K562 (cell line): ENCODE results near the gene PHKA1. TPM values are rescaled to one million over a fixed set of nuclear protein-coding genes. Genes with fewer than 3 reads are reported as not detected.

Source experiments
- CBFA2T2 ChIP-seq: fragments of 450-650 bp; conservative IDR thresholded peaks from 2 replicates; pipeline ENCODE4 v1.6.1; 2017; ENCODE audit warnings: mild to moderate bottlenecking
- CBFB ChIP-seq: sonication (generic); formaldehyde crosslinking; IDR thresholded peaks from 2 replicates; pipeline ENCODE4 v1.4.0; 2020; ENCODE audit warnings: mild to moderate bottlenecking, missing genetic modification reagents
- CBX2 ChIP-seq: fragments of 200-600 bp; sonication (generic); IDR thresholded peaks from one replicate; pipeline ENCODE4 v1.6.1; 2012; ENCODE audit warnings: mild to moderate bottlenecking, low read length, inconsistent platforms; ENCODE audit not compliant: insufficient read depth, poor library complexity, severe bottlenecking
- CREBBP ChIP-seq: IDR thresholded peaks from one replicate; pipeline ENCODE4 v1.6.1; 2012; ENCODE audit warnings: low read depth, mild to moderate bottlenecking, control low read depth, inconsistent platforms, low read length
- FOXJ3 ChIP-seq: sonication (generic); formaldehyde crosslinking; IDR thresholded peaks from 2 replicates; pipeline ENCODE4 v1.4.0; 2020; ENCODE audit warnings: mild to moderate bottlenecking, missing genetic modification reagents
- HEY1 ChIP-seq: fragments of 250-450 bp; sonication (Bioruptor Pico); IDR thresholded peaks from 2 replicates; pipeline ENCODE4 v1.5.0; 2020; ENCODE audit warnings: mild to moderate bottlenecking, moderate library complexity, borderline replicate concordance
- NCOA1 ChIP-seq: fragments of 450-650 bp; IDR thresholded peaks from 2 replicates; pipeline ENCODE4 v1.6.1; 2016; ENCODE audit warnings: low read depth
- RBM15 ChIP-seq: fragments of 200-400 bp; formaldehyde crosslinking; IDR thresholded peaks from 2 replicates; pipeline ENCODE4 v1.6.1; 2018; ENCODE audit warnings: mild to moderate bottlenecking, low read length, moderate library complexity; ENCODE audit not compliant: insufficient read depth
- RBM17 ChIP-seq: fragments of 200-400 bp; formaldehyde crosslinking; IDR thresholded peaks from 2 replicates; pipeline ENCODE4 v1.6.1; 2017; ENCODE audit warnings: low read depth, mild to moderate bottlenecking, low read length, borderline replicate concordance
- STAT5A ChIP-seq: IDR thresholded peaks from 2 replicates; pipeline ENCODE4 v1.6.1; 2012; ENCODE audit warnings: low read length, inconsistent platforms, borderline replicate concordance
- ZNF165 ChIP-seq: fragments of 250-450 bp; sonication (Bioruptor Pico); IDR thresholded peaks from 2 replicates; pipeline ENCODE4 v1.4.0; 2020; ENCODE audit warnings: borderline replicate concordance
- ZNF174 ChIP-seq: fragments of 250-450 bp; sonication (Bioruptor Pico); IDR thresholded peaks from 2 replicates; pipeline ENCODE4 v1.4.0; 2020; ENCODE audit warnings: mild to moderate bottlenecking
- ZNF282 ChIP-seq: sonication (generic); formaldehyde crosslinking; IDR thresholded peaks from 2 replicates; pipeline ENCODE4 v1.8.1; 2023; ENCODE audit warnings: missing genetic modification reagents
- polyA plus RNA-seq, 8 experiments: library from polyadenylated mRNA; depleted of rRNA in 4 of 8; stranded (reverse) in 5 of 8; unstranded in 3 of 8; fragments of >200 nt; fragmentation: Nextera tagmentation in 2 of 8; fragmentation: Illumina TruSeq in 1 of 8; extraction: Ambion mirVana in 2 of 8; extraction: Trizol in 1 of 8; gene quantifications; 2 replicates each; pipeline versions ENCODE4 v1.2.1 to v1.2.3, GENCODE V29; 2011 to 2014; ENCODE audit warnings: inconsistent platforms in 1 of 8, missing spikeins in 1 of 8
- total RNA-seq, 7 experiments: library from RNA; depleted of rRNA in 6 of 7; stranded (reverse); fragments of >200 nt in 6 of 7; fragmentation: Illumina TruSeq in 2 of 7; extraction: Trizol in 2 of 7; gene quantifications; 2 replicates each; pipeline versions ENCODE4 v1.2.1 to v1.2.3, GENCODE V29; 2011 to 2021; ENCODE audit warnings: low replicate concordance in 1 of 7
- TF ChIP-seq, protein P1 (sequence below): IDR thresholded peaks from 2 replicates; pipeline ENCODE4 v1.6.1; 2014; ENCODE audit warnings: antibody characterized with exemption
- TF ChIP-seq, protein P2 (sequence below): fragments of 250-450 bp; sonication (Bioruptor Pico); IDR thresholded peaks from 2 replicates; pipeline ENCODE4 v1.6.1; 2021; ENCODE audit warnings: mild to moderate bottlenecking
- TF ChIP-seq, protein P3 (sequence below): fragments of 250-450 bp; sonication (Bioruptor Pico); IDR thresholded peaks from 2 replicates; pipeline ENCODE4 v1.4.0; 2020; ENCODE audit warnings: mild to moderate bottlenecking, moderate library complexity, borderline replicate concordance
- TF ChIP-seq, protein P4 (sequence below): sonication (generic); formaldehyde crosslinking; IDR thresholded peaks from 2 replicates; pipeline ENCODE4 v1.4.0; 2020; ENCODE audit warnings: mild to moderate bottlenecking, missing genetic modification reagents
- TF ChIP-seq, protein P5 (sequence below), 2 experiments: fragments of 250-450 bp in 1 of 2; fragments of 450-650 bp in 1 of 2; sonication (Bioruptor Pico) in 1 of 2; IDR thresholded peaks; 2 replicates each; pipeline versions ENCODE4 v1.6.1 to v1.8.0; 2016 to 2021; ENCODE audit warnings: mild to moderate bottlenecking in 2 of 2, moderate library complexity in 2 of 2, missing compliant biosample characterization in 1 of 2, missing genetic modification characterization in 1 of 2

Gene PHKA1
- total and polyA plus RNA-seq, 9 of the 15 experiments (the other 6 are each of a cell fraction or from before 2014, with no cell fraction given): 2.4 to 9.6 (median 5.8) TPM

DNA sequence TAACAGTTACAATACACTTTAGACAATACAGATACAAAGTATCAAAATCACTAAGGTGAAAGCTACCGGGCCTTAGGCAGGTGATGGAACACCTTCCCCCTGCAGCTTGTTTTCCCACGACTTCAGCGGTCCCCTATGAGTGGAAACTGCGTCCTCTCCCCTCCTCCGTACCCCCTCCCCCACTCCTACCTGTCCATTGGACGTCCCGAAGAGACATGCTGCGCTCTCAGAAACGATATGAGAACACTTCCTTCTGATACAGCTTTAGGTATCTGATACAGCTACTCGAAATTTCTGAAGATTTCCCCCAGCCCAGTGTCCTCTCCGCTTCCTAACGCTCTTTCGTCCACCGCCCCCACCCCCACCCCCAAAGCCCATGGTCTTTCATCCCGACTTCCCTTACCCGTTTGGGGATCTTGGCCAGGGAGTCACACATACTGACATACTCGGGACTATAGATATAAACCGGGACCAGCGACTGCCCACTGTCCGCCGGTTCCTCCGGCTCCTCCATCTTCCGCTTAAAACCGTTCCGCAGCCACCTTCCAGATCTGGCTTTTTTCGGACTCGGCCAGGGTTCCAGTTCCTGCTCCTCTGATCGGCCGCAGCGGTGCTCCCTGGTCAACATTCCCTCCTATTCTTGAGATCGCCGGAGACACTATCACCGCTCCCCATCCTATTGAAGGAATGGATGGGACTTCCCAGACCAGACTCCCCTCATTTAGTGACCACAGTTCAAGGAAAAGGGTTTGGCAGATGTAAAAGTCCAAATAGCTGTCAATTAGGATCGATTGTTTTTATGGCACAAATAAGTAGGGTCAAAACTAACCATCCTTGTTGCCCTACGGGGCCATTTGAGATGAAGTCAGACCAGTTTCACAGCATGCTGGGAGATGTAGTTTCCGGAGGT lies 141.6 kb downstream of the PHKA1 start, which contains the start of gene HDAC8 (continued):
- TF ChIP-seq, protein P1, sequence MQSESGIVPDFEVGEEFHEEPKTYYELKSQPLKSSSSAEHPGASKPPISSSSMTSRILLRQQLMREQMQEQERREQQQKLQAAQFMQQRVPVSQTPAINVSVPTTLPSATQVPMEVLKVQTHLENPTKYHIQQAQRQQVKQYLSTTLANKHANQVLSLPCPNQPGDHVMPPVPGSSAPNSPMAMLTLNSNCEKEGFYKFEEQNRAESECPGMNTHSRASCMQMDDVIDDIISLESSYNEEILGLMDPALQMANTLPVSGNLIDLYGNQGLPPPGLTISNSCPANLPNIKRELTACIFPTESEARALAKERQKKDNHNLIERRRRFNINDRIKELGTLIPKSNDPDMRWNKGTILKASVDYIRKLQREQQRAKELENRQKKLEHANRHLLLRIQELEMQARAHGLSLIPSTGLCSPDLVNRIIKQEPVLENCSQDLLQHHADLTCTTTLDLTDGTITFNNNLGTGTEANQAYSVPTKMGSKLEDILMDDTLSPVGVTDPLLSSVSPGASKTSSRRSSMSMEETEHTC: no peak
- no peak for TF ChIP-seq ZNF282 (CRISPR knock-in tag)
- peak; percentile 99 for TF ChIP-seq NCOA1
- no peak for TF ChIP-seq ZNF165 (CRISPR knock-in tag)
- no peak for TF ChIP-seq CREBBP
- no peak for TF ChIP-seq CBFA2T2
- TF ChIP-seq ZNF174 (CRISPR knock-in tag): no peak
- TF ChIP-seq, protein P2, sequence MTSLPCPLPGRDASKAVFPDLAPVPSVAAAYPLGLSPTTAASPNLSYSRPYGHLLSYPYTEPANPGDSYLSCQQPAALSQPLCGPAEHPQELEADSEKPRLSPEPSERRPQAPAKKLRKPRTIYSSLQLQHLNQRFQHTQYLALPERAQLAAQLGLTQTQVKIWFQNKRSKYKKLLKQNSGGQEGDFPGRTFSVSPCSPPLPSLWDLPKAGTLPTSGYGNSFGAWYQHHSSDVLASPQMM (CRISPR knock-in tag): no peak
- no peak for TF ChIP-seq CBX2
- TF ChIP-seq STAT5A: peak; percentile 12; the same call in 1 of the 2 replicates
- no peak for TF ChIP-seq CBFB (CRISPR knock-in tag)
- TF ChIP-seq RBM15: no peak
- TF ChIP-seq, protein P3, sequence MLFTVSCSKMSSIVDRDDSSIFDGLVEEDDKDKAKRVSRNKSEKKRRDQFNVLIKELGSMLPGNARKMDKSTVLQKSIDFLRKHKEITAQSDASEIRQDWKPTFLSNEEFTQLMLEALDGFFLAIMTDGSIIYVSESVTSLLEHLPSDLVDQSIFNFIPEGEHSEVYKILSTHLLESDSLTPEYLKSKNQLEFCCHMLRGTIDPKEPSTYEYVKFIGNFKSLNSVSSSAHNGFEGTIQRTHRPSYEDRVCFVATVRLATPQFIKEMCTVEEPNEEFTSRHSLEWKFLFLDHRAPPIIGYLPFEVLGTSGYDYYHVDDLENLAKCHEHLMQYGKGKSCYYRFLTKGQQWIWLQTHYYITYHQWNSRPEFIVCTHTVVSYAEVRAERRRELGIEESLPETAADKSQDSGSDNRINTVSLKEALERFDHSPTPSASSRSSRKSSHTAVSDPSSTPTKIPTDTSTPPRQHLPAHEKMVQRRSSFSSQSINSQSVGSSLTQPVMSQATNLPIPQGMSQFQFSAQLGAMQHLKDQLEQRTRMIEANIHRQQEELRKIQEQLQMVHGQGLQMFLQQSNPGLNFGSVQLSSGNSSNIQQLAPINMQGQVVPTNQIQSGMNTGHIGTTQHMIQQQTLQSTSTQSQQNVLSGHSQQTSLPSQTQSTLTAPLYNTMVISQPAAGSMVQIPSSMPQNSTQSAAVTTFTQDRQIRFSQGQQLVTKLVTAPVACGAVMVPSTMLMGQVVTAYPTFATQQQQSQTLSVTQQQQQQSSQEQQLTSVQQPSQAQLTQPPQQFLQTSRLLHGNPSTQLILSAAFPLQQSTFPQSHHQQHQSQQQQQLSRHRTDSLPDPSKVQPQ (CRISPR knock-in tag): no peak
- TF ChIP-seq RBM17: no peak
- TF ChIP-seq, protein P4, sequence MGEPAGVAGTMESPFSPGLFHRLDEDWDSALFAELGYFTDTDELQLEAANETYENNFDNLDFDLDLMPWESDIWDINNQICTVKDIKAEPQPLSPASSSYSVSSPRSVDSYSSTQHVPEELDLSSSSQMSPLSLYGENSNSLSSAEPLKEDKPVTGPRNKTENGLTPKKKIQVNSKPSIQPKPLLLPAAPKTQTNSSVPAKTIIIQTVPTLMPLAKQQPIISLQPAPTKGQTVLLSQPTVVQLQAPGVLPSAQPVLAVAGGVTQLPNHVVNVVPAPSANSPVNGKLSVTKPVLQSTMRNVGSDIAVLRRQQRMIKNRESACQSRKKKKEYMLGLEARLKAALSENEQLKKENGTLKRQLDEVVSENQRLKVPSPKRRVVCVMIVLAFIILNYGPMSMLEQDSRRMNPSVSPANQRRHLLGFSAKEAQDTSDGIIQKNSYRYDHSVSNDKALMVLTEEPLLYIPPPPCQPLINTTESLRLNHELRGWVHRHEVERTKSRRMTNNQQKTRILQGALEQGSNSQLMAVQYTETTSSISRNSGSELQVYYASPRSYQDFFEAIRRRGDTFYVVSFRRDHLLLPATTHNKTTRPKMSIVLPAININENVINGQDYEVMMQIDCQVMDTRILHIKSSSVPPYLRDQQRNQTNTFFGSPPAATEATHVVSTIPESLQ (CRISPR knock-in tag): no peak
- TF ChIP-seq HEY1: no peak
- TF ChIP-seq FOXJ3: no peak
- TF ChIP-seq, protein P5, sequence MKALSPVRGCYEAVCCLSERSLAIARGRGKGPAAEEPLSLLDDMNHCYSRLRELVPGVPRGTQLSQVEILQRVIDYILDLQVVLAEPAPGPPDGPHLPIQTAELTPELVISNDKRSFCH (CRISPR knock-in tag; IDR thresholded peaks at IDR 0.05): no peak
- TF ChIP-seq, protein P5 (tag; IDR thresholded peaks at IDR 0.05): peak; percentile 74; the same call in 1 of the 2 replicates
